ENCODE measurements around the gene ZNF285.
"Not testable (repeated sequence)": the region's sequence is repeated elsewhere in the genome, so short reads cannot be mapped to it uniquely, and the experiment has no call there.

ZNF285 gene

GRCh38 chr19:44341794-44342193 lies 59.6 kb downstream of the ZNF285 start:
- no peak for DNase-seq (ENCODE audit: insufficient read length, low spot score)
- no peak for TF ChIP-seq CTCF (IDR thresholded peaks at IDR 0.05; ENCODE audit: insufficient read depth, missing control alignments)
- FAIRE-seq, result no peak

DNA sequence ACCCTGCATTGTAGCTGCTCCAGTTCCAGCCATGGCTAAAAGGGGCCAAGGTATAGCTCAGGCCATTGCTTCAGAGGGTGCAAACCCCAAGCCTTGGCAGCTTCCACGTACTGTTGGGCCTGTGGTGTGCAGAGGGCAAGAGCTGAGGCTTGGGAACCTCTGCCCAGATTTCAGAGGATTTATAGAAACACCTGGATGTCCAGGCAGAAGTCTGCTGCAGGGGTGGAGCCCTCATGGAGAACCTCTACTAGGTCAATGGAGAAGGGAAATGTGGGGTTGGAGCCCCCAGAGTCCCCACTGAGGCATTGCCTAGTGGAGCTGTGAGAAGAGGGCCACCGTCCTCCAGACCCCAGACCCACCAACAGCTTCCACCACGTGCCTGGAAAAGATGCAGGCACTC lies 66.8 kb downstream of the ZNF285 start:
- FAIRE-seq; DNase-seq (ENCODE audit: insufficient read length, low spot score): not testable (repeated sequence)
